Measurements from ENCODE around the gene TVP23A. TPM values are rescaled to one million over a fixed set of nuclear protein-coding genes. Genes with fewer than 3 reads are reported as not detected.

TVP23A gene
- total RNA-seq, 1 experiment from 2014 or later = not detected

DNA sequence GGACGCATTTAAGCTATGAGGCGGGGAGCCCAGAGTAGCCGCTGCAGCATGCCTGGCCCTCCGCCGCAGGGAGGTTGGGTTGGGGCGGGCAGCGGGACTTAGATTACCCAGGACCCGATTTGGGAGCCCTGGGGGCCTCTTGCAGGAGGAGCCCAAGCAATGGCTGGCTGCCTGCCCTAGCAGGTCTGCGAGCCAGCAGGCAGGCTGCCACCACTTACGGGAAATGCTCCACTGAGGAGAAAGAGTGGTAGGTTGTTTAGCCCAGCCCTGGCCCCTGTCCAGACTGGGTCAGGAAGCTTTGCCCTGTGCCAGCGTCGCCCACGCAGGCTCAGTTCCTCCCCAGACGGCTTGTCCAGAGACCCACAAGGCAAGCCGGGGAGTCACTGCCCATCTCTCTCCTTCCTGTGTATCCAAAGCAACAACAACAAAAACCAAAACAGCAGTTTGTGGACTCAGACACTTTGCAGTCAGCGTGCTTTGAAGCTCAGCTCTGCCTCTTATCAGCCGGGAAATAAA lies 10.3 kb upstream of the TVP23A start:
- POLR2A ChIA-PET = interaction anchor here (0.6 to 2.1 kb wide), 8 partner anchors 26 to 1974 kb away, joined by 3 to 6 read pairs (median 4); partner anchors contain the start of genes CLEC16A, DEXI and NUBP1
- Mint-ChIP-seq H3K27me3 (ENCODE audit: insufficient read depth, unreplicated experiment) (no peaks in the 10 kb centered on the region), H3K9me3 (ENCODE audit: unreplicated experiment) (no peaks in the 10 kb centered on the region), H3K4me1 (ENCODE audit: insufficient read depth, unreplicated experiment) (peaks cover 19% of the 10 kb centered on the region), H3K27ac (ENCODE audit: low read depth, unreplicated experiment) (peak overlapping the region; percentile 89), H3K36me3 (ENCODE audit: insufficient read depth, unreplicated experiment) (no peaks in the 10 kb centered on the region), H3K4me3 (ENCODE audit: unreplicated experiment) (peak overlapping the region; percentile 55)
- intact Hi-C loops (cut with micrococcal nuclease) = loop anchor here (1.0 to 5.0 kb wide), 2 partner anchors 48 to 89 kb away; partner anchors contain the start of gene CIITA
- CTCF ChIA-PET = interaction anchor here (0.7 to 1.5 kb wide), 5 partner anchors 13 to 92 kb away, joined by 3 to 6 read pairs (median 3); no protein-coding TSS in a partner anchor
- TF ChIP-seq, protein P1, sequence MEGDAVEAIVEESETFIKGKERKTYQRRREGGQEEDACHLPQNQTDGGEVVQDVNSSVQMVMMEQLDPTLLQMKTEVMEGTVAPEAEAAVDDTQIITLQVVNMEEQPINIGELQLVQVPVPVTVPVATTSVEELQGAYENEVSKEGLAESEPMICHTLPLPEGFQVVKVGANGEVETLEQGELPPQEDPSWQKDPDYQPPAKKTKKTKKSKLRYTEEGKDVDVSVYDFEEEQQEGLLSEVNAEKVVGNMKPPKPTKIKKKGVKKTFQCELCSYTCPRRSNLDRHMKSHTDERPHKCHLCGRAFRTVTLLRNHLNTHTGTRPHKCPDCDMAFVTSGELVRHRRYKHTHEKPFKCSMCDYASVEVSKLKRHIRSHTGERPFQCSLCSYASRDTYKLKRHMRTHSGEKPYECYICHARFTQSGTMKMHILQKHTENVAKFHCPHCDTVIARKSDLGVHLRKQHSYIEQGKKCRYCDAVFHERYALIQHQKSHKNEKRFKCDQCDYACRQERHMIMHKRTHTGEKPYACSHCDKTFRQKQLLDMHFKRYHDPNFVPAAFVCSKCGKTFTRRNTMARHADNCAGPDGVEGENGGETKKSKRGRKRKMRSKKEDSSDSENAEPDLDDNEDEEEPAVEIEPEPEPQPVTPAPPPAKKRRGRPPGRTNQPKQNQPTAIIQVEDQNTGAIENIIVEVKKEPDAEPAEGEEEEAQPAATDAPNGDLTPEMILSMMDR (IDR thresholded peaks at IDR 0.05; ENCODE audit: unreplicated experiment) = no peak
- DNase-seq (ENCODE audit: unreplicated experiment) = peak; percentile 99
- no TSS peak for BruUV-seq (replicated peaks)

DNA sequence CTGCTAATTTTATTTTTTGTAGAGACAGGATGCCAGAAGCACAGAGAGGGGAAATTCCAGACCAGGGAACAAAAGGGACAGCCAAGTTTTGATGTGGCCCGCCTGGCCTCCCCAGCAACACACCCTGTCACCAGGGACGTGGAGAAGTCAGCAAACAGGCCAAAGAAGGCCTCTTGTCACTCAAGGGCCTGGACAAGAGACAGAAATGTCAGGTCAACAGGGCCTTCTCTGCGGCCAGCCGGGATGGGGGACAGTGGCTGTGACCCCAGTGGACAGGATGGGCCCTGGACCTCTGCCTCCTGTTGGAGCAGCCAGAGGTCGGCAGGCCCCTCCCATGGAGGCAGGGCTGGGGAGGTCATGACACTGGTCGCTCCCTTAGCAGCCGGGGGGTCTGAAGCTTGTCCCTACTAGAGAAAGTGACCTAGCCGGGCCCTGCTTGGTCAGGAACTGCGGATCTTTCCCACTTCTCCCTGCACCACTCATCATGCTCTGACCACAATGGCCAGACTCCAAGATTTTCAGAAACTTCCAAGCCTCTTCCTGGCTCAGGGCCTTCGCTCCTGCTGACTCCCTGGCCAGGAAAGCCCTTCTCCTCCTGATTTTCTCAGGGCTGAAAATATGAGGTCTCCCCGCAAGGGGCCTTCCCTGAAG lies 9.2 kb upstream of the TVP23A start:
- no TSS peak for BruUV-seq (replicated peaks)
- peak; percentile 93 for DNase-seq (ENCODE audit: unreplicated experiment)
- intact Hi-C loops (cut with micrococcal nuclease) = loop anchor here (5.0 kb wide), 1 partner anchor 49 kb away; the partner anchor contains the start of gene CIITA

DNA sequence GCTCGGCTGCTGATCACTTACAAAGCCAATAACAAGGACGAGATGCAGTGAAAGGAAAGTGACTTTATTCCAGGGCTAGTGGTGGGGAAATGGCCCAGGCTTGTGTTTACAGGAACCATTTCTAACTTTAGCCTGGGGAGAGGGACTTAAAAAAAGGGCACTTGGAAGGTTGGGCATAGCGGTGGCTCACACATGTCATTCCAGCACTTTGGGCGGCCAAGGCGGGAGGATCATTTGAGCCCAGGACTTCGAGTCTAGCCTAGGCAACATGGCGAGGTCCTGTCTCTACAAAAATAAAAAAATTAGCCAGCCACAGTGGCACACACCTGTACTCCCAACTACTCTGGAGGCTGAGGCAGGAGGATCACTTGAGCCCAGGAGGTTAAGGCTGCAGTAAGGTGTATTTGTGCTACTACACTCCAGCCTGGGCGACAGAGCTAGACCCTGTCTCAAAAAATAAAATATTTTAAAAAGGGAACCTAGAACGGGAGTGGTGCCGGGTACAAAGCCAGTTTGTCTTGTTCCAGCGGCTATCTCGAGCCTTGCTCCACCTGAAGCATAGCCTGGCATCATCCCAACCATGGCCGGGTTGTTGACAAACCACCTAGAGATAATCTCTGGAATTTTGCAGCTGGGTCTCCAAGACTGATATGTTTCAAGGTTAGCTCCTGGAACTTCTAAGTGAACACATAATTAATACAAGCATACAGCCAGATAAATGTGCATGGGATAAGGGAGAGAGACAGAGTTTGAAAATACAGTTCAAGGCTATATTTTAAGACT lies 5.7 kb upstream of the TVP23A start:
- TF ChIP-seq, protein P1 (IDR thresholded peaks at IDR 0.05; ENCODE audit: unreplicated experiment) = no peak
- no peaks in the 10 kb centered on the region for H3K27me3 Mint-ChIP-seq (ENCODE audit: insufficient read depth, unreplicated experiment)
- H3K4me1 Mint-ChIP-seq (ENCODE audit: insufficient read depth, unreplicated experiment) = peaks cover 14% of the 10 kb centered on the region
- BruUV-seq (replicated peaks) = no TSS peak
- CTCF ChIA-PET = interaction anchor here (0.6 kb wide), 1 partner anchor 15 kb away, joined by 6 read pairs; no protein-coding TSS in a partner anchor
- POLR2A ChIA-PET = no interaction called here
- H3K36me3 Mint-ChIP-seq (ENCODE audit: insufficient read depth, unreplicated experiment) = no peaks in the 10 kb centered on the region
- no peak overlapping the region for H3K4me3 Mint-ChIP-seq (ENCODE audit: unreplicated experiment)
- intact Hi-C loops (cut with micrococcal nuclease) = no loop called here
- H3K9me3 Mint-ChIP-seq (ENCODE audit: unreplicated experiment) = no peaks in the 10 kb centered on the region
- no peak for DNase-seq (ENCODE audit: unreplicated experiment)
- H3K27ac Mint-ChIP-seq (ENCODE audit: low read depth, unreplicated experiment) = peak overlapping the region; percentile 49

More for the DNA sequence above, 9.2 kb upstream of the TVP23A start:
- Mint-ChIP-seq H3K27ac (ENCODE audit: low read depth, unreplicated experiment) (peak overlapping the region; percentile 89), H3K27me3 (ENCODE audit: insufficient read depth, unreplicated experiment) (no peaks in the 10 kb centered on the region), H3K4me1 (ENCODE audit: insufficient read depth, unreplicated experiment) (peaks cover 19% of the 10 kb centered on the region), H3K4me3 (ENCODE audit: unreplicated experiment) (peak overlapping the region; percentile 55), H3K36me3 (ENCODE audit: insufficient read depth, unreplicated experiment) (no peaks in the 10 kb centered on the region), H3K9me3 (ENCODE audit: unreplicated experiment) (no peaks in the 10 kb centered on the region)
- ChIA-PET POLR2A (interaction anchor here (1.4 to 2.1 kb wide), 4 partner anchors 51 to 116 kb away, joined by 4 to 6 read pairs (median 5); partner anchors contain the start of genes CLEC16A, DEXI and NUBP1), CTCF (interaction anchor here (0.6 to 1.5 kb wide), 2 partner anchors 92 to 128 kb away, joined by 3 to 6 read pairs; no protein-coding TSS in a partner anchor)
- TF ChIP-seq, protein P1 (IDR thresholded peaks at IDR 0.05; ENCODE audit: unreplicated experiment) = no peak

DNA sequence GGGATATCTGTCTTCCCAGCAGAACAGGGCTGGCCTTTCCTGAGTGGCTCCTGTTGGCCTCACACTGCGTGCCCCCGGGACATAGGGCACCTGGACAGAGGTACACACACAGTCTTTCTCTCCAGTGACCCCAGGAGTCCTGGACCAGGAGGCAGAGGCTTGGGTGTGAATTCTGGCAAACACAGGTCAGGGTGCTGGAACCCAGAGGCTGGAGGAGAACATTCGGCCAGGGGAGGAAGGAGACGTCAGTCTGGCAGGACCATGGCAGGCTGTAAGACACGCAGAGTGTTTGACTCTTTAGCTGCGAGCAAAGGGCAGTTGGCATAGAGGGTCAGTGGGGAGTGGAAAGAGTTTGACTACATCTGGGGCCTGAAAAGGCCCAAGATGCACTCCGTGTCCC lies 4.1 kb upstream of the TVP23A start:
- DNase-seq (ENCODE audit: unreplicated experiment) = no peak
- H3K4me1 Mint-ChIP-seq (ENCODE audit: insufficient read depth, unreplicated experiment) = no peaks in the 10 kb centered on the region
- CTCF ChIA-PET = no interaction called here

More for the DNA sequence above, 4.1 kb upstream of the TVP23A start:
- Mint-ChIP-seq H3K9me3 (ENCODE audit: unreplicated experiment) (no peaks in the 10 kb centered on the region), H3K27me3 (ENCODE audit: insufficient read depth, unreplicated experiment) (no peaks in the 10 kb centered on the region), H3K27ac (ENCODE audit: low read depth, unreplicated experiment) (no peak overlapping the region), H3K36me3 (ENCODE audit: insufficient read depth, unreplicated experiment) (no peaks in the 10 kb centered on the region), H3K4me3 (ENCODE audit: unreplicated experiment) (no peak overlapping the region)
- no TSS peak for BruUV-seq (replicated peaks)
- TF ChIP-seq, protein P1 (IDR thresholded peaks at IDR 0.05; ENCODE audit: unreplicated experiment) = no peak
- intact Hi-C loops (cut with micrococcal nuclease) = no loop called here
- POLR2A ChIA-PET = no interaction called here
